ENCODE data around the gene CGREF1. TPM values are rescaled to one million over a fixed set of nuclear protein-coding genes. Genes with fewer than 3 reads are reported as not detected.

CGREF1 gene
- polyA plus RNA-seq, 1 of the 3 experiments (the other 2 are of a cell fraction): 18.3 TPM

GRCh38 chr2:27154488-27154887 lies 35.6 kb upstream of the CGREF1 start:
- H3K4me2 ChIP-seq: no peak overlapping the region
- no peaks in the 10 kb centered on the region for H3F3A ChIP-seq (replicated peaks; ENCODE audit: insufficient read depth)
- no peaks in the 10 kb centered on the region for H3K4me1 ChIP-seq (ENCODE audit: control insufficient read depth in 1 of 2, insufficient read depth in 2 of 2, low read depth in 1 of 2, low read length in 1 of 2)
- 67% methylated on average over 6 of the region's 6 CpGs for WGBS (ENCODE audit: low lambda C conversion rate)
- no peaks in the 10 kb centered on the region for H3K36me3 ChIP-seq (replicated peaks in 1 of 2; ENCODE audit: control insufficient read depth in 1 of 2, insufficient read depth in 2 of 2, low read length in 1 of 2)
- no peak overlapping the region for H3K4me3 ChIP-seq (ENCODE audit: low read depth in 2 of 2, low read length in 1 of 2)
- CTCF ChIA-PET: interaction anchor here (1.0 to 7.4 kb wide), 7 partner anchors 9 to 125 kb away, joined by 3 to 56 read pairs (median 5); no protein-coding TSS in a partner anchor
- H2AFZ ChIP-seq (ENCODE audit: low read depth): no peak overlapping the region
- H3K27ac ChIP-seq (ENCODE audit: low read depth in 2 of 2, low read length in 1 of 2): no peak overlapping the region
- H3K27me3 ChIP-seq (ENCODE audit: insufficient read depth): peaks cover 2% of the 10 kb centered on the region; the same call in 1 of the 2 replicates
- no peaks in the 10 kb centered on the region for H3K9me2 ChIP-seq
- H3K9ac ChIP-seq: no peak overlapping the region
- H3K79me2 ChIP-seq (ENCODE audit: insufficient read depth): no peaks in the 10 kb centered on the region
- TF ChIP-seq, protein P1, sequence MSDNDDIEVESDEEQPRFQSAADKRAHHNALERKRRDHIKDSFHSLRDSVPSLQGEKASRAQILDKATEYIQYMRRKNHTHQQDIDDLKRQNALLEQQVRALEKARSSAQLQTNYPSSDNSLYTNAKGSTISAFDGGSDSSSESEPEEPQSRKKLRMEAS (IDR thresholded peaks at IDR 0.05; ENCODE audit: low read depth): no peak
- TF ChIP-seq NRF1 (IDR thresholded peaks at IDR 0.05; ENCODE audit: low read depth, low read length) (no peak), NFIC (IDR thresholded peaks at IDR 0.05; ENCODE audit: borderline replicate concordance) (no peak), EZH2phosphoT487 (IDR thresholded peaks at IDR 0.05; ENCODE audit: borderline replicate concordance, low read depth) (no peak), EP300 (IDR thresholded peaks at IDR 0.05; ENCODE audit: borderline replicate concordance in 1 of 2, low read depth in 1 of 2, low read length in 1 of 2) (no peak), ELF1 (IDR thresholded peaks at IDR 0.05) (no peak)
- TF ChIP-seq, protein P2, sequence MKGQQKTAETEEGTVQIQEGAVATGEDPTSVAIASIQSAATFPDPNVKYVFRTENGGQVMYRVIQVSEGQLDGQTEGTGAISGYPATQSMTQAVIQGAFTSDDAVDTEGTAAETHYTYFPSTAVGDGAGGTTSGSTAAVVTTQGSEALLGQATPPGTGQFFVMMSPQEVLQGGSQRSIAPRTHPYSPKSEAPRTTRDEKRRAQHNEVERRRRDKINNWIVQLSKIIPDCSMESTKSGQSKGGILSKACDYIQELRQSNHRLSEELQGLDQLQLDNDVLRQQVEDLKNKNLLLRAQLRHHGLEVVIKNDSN (IDR thresholded peaks at IDR 0.05; ENCODE audit: borderline replicate concordance, low read depth): no peak
- H4K20me1 ChIP-seq (ENCODE audit: insufficient read depth): no peaks in the 10 kb centered on the region
- no peaks in the 10 kb centered on the region for H3K9me3 ChIP-seq
- POLR2A ChIA-PET: no interaction called here
- DNase-seq: no peak

DNA sequence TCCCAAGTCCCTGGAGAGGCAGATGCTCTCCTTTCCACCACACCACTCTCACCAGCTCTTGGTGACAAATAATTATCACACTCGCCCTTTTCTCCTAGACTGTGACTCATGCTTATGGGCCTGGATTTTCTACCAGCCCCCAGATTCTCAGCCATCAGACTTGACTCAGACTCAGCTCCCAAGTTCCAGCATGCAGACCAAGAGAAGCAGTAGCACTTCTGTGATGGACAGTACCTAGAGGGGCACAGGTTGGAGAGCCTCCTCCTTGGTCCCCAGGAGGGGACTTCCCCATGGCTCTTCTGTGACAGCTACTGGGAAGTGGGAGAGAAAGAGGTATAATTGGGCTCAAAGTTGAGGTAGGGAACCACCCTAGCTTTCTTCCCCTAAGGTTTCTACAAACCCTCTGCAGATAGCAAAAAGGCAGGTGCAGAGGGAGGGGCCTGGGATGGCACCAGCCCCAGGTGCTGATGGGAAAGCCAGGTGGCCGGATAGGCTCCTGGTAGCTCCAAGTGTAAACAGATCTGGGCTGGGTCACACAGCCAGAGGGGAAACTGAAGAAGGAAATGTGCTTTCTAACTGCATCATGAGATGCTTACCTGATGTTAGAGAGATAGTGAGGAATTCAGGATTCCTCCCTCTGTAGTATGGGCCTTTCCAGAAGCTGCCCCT lies 34.0 kb upstream of the CGREF1 start:
- Histone ChIP-seq H3K9me3 (no peaks in the 10 kb centered on the region), H3F3A (replicated peaks; ENCODE audit: insufficient read depth) (no peaks in the 10 kb centered on the region), H3K4me3 (ENCODE audit: low read depth in 2 of 2, low read length in 1 of 2) (no peak overlapping the region), H3K9me2 (no peaks in the 10 kb centered on the region), H2AFZ (ENCODE audit: low read depth) (no peak overlapping the region), H3K4me1 (ENCODE audit: control insufficient read depth in 1 of 2, insufficient read depth in 2 of 2, low read depth in 1 of 2, low read length in 1 of 2) (no peaks in the 10 kb centered on the region), H3K27me3 (ENCODE audit: insufficient read depth) (peaks cover 4% of the 10 kb centered on the region; the same call in 1 of the 2 replicates), H3K4me2 (no peak overlapping the region), H4K20me1 (ENCODE audit: insufficient read depth) (no peaks in the 10 kb centered on the region), H3K79me2 (ENCODE audit: insufficient read depth) (no peaks in the 10 kb centered on the region), H3K36me3 (replicated peaks in 1 of 2; ENCODE audit: control insufficient read depth in 1 of 2, insufficient read depth in 2 of 2, low read length in 1 of 2) (no peaks in the 10 kb centered on the region), H3K9ac (no peak overlapping the region), H3K27ac (ENCODE audit: low read depth in 2 of 2, low read length in 1 of 2) (no peak overlapping the region)
- WGBS (ENCODE audit: low lambda C conversion rate): 41% methylated on average over 2 of the region's 2 CpGs
- no peak for DNase-seq
- ChIA-PET CTCF (interaction anchor here (1.1 to 7.4 kb wide), 5 partner anchors 18 to 127 kb away, joined by 3 to 56 read pairs (median 4); no protein-coding TSS in a partner anchor), POLR2A (no interaction called here)
- TF ChIP-seq FOSL2 (IDR thresholded peaks at IDR 0.05; ENCODE audit: borderline replicate concordance, low read depth) (peak; percentile 8; the same call in 1 of the 2 replicates), FOXJ3 (CRISPR knock-in tag; IDR thresholded peaks at IDR 0.05) (no peak), SIN3A (IDR thresholded peaks at IDR 0.05; ENCODE audit: borderline replicate concordance, low read depth, low read length) (no peak)

Data from SK-N-SH (cell line).